NCI-H69 (cell line): ENCODE data around the gene DPYSL4.
"Not testable (repeated sequence)": the region's sequence is repeated elsewhere in the genome, so short reads cannot be mapped to it uniquely, and the experiment has no call there.

ENCODE experiments used
- DNase-seq: peaks from one replicate; lab custom pipeline; 2025; lab: John Stamatoyannopoulos, UW

Gene DPYSL4

GRCh38 chr10:132149917-132150316 is 36.8 kb upstream of the DPYSL4 start:
- no peak for DNase-seq

GRCh38 chr10:132150777-132151176 is 36.0 kb upstream of the DPYSL4 start:
- no peak for DNase-seq

GRCh38 chr10:132151286-132151950 is 35.3 kb upstream of the DPYSL4 start:
- no peak for DNase-seq

GRCh38 chr10:132151951-132152505 is 34.7 kb upstream of the DPYSL4 start:
- no peak for DNase-seq

- no peak for DNase-seq
Measured at GRCh38 chr10:132152896-132153580, 33.7 kb upstream of the DPYSL4 start.

GRCh38 chr10:132153616-132154217 is 33.0 kb upstream of the DPYSL4 start:
- DNase-seq, result no peak

- DNase-seq, result no peak
Measured at GRCh38 chr10:132154440-132154839, 32.3 kb upstream of the DPYSL4 start.

- no peak for DNase-seq
Measured at GRCh38 chr10:132154931-132155330, 31.8 kb upstream of the DPYSL4 start.

- DNase-seq, result no peak
Measured at GRCh38 chr10:132155723-132156381, 30.9 kb upstream of the DPYSL4 start.

- no peak for DNase-seq
Measured at GRCh38 chr10:132156382-132156781, 30.4 kb upstream of the DPYSL4 start.

GRCh38 chr10:132157101-132157500 is 29.6 kb upstream of the DPYSL4 start:
- no peak for DNase-seq

GRCh38 chr10:132158122-132158741 is 28.5 kb upstream of the DPYSL4 start:
- peak; percentile 33 for DNase-seq

GRCh38 chr10:132158823-132159222 is 27.9 kb upstream of the DPYSL4 start:
- peak; percentile 30 for DNase-seq

GRCh38 chr10:132159302-132160230 is 27.2 kb upstream of the DPYSL4 start:
- peak; percentile 23 for DNase-seq

- DNase-seq, result not testable (repeated sequence)
Measured at GRCh38 chr10:132160231-132160630, 26.5 kb upstream of the DPYSL4 start.

- not testable (repeated sequence) for DNase-seq
Measured at GRCh38 chr10:132160834-132161622, 25.7 kb upstream of the DPYSL4 start.

- DNase-seq, result no peak
Measured at GRCh38 chr10:132162021-132162531, 24.7 kb upstream of the DPYSL4 start.

- DNase-seq, result no peak
Measured at GRCh38 chr10:132162590-132163277, 24.0 kb upstream of the DPYSL4 start.

GRCh38 chr10:132163278-132163765 is 23.4 kb upstream of the DPYSL4 start:
- peak; percentile 88 for DNase-seq
